GM12891 (cell line): ENCODE results near the gene EEFSEC.

Source experiments
- POLR2A ChIP-seq: IDR thresholded peaks from 2 replicates; pipeline ENCODE4 v1.6.1; 2011; ENCODE audit warnings: low read depth, low read length, control low read depth
- POLR2AphosphoS5 ChIP-seq: IDR thresholded peaks from 2 replicates; pipeline ENCODE4 v1.6.1; 2011; ENCODE audit warnings: low read depth, low read length, control low read depth
- SPI1 ChIP-seq: IDR thresholded peaks from 2 replicates; pipeline ENCODE4 v1.6.1; 2011; ENCODE audit warnings: low read depth, low read length, control low read depth
- TAF1 ChIP-seq: IDR thresholded peaks from 2 replicates; pipeline ENCODE4 v1.6.1; 2011; ENCODE audit warnings: low read depth, low read length, control low read depth

DNA sequence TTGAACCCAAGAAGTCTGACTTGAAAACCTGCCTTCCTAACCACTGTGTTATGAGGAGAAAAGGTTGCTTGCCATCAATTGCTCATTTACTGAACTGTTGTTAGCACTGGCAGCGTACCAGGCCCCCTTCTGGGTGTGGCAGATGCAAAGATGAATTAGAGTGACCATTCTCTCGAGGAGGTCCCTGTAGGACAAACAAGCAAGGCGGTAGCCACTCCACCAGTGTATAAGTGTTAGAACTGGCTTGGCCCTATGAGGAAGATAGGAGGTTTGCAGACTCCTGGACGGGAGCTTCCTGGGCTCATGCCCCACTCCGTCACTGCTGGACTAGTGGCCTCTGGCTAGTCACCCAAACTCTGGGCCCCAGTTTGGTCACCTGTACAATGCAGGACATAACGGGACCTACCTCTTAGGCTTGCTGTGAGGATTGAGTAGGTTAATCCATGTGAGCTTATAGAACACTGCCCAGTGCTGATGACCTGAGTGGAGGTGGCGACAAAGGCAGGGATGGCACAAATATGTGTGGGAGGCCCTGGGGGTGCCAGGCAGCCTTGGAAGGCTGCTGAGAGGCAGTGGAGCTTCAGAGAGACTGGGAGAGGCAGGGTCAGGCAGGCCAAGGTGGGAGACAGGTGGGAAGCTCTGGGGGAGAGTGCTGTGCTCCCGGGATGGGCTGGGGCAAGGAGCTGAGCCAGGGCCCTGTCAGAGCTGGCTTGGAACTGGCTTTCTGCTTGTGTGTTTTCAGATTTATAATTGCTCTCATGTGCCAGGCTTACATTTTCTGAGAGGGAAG lies 167.5 kb downstream of the EEFSEC start:
- TF ChIP-seq POLR2AphosphoS5 (no peak), POLR2A (no peak), TAF1 (no peak), SPI1 (no peak)
